Transverse colon (tissue), 4 donors: Measurements from ENCODE around the gene IP6K3. TPM values are rescaled to one million over a fixed set of nuclear protein-coding genes. Genes with fewer than 3 reads are reported as not detected.

Experiments
- DNase-seq: peaks from one replicate; pipeline ENCODE4 v3.0.0-alpha.2; 2019
- H3K27ac ChIP-seq, 4 donors: fragments of 200-600 bp; sonication (generic); 2 replicates each; pipeline ENCODE4 v1.5.1; 2016 to 2018; ENCODE audit warnings: inconsistent platforms in 4 of 4
- H3K27me3 ChIP-seq: fragments of 200-600 bp; sonication (generic); 2 replicates; pipeline ENCODE4 v1.5.1; 2017; ENCODE audit warnings: inconsistent platforms
- H3K36me3 ChIP-seq, 4 donors: fragments of 200-600 bp; sonication (generic); 2 replicates each; pipeline ENCODE4 v1.5.1; 2017 to 2019; ENCODE audit warnings: inconsistent platforms in 4 of 4
- H3K4me1 ChIP-seq, 4 donors: fragments of 200-600 bp; sonication (generic); 2 replicates each; pipeline ENCODE4 v1.5.1; 2017 to 2020; ENCODE audit warnings: inconsistent platforms in 4 of 4
- H3K4me3 ChIP-seq, 4 donors: fragments of 200-600 bp; sonication (generic); 1 replicate in 1 of 4; 2 replicates in 3 of 4; pipeline versions ENCODE4 v1.5.1 to v1.6.1; 2017 to 2019; ENCODE audit warnings: inconsistent platforms in 4 of 4
- H3K9me3 ChIP-seq, 2 donors: fragments of 200-600 bp; sonication (generic); 2 replicates each; pipeline ENCODE4 v1.5.1; 2017 to 2019; ENCODE audit warnings: inconsistent platforms in 2 of 2
- EP300 ChIP-seq: sonication (generic); formaldehyde crosslinking; IDR thresholded peaks from one replicate; pipeline ENCODE4 v1.6.1; 2017; ENCODE audit warnings: antibody characterized with exemption, low read depth
- POLR2A ChIP-seq: fragments of 450-650 bp; IDR thresholded peaks from one replicate; pipeline ENCODE4 v1.6.1; 2016; ENCODE audit warnings: antibody characterized with exemption, mild to moderate bottlenecking, moderate library complexity
- POLR2AphosphoS5 ChIP-seq, 3 donors: sonication (generic); formaldehyde crosslinking; IDR thresholded peaks; one replicate each; pipeline ENCODE4 v1.6.1; 2016; ENCODE audit warnings: antibody characterized with exemption in 3 of 3
- WGBS, 2 donors: methylation state at CpG; one replicate each; pipeline ENCODE4 v1.1.5; 2018; ENCODE audit warnings: low coverage in 1 of 2; 5-methylcytosine and 5-hydroxymethylcytosine counted together
- in situ Hi-C, 4 donors: fragments of 200-750 bp; cut with MboI; loops; one replicate each; pipeline versions ENCODE4 v1.15.0 to v1.15.1; 2017; ENCODE audit warnings: low sequenced_read_pairs in 3 of 4, low pct_ligation_motif_present in 1 of 4, low pct_unique_long_range_greater_than_20kb in 1 of 4
- intact Hi-C: fragments of 100-400 bp; cut with DNase I; formaldehyde crosslinking; loops from one replicate; pipeline ENCODE4 v1.15.1; 2023; ENCODE audit warnings: low total_unique reads
- total RNA-seq, 4 donors: library from RNA; depleted of rRNA; stranded (reverse); fragments of >200 nt; gene quantifications; one replicate each; pipeline ENCODE4 v1.1.0, GENCODE V29; 2016
- TF ChIP-seq, protein P1 (sequence below), 5 experiments: fragments of 200-600 bp in 3 of 5; fragments of 450-650 bp in 2 of 5; sonication (generic) in 3 of 5; IDR thresholded peaks; 1 replicate in 2 of 5; 2 replicates in 3 of 5; pipeline ENCODE4 v1.5.1; 2016 to 2017; ENCODE audit warnings: antibody characterized with exemption in 5 of 5, inconsistent platforms in 3 of 5, mild to moderate bottlenecking in 2 of 5, moderate library complexity in 1 of 5

Gene IP6K3
- total RNA-seq, 4 donors from 2014 or later, result 1.00 to 2.9 (median 1.9) TPM; not detected in 1

DNA sequence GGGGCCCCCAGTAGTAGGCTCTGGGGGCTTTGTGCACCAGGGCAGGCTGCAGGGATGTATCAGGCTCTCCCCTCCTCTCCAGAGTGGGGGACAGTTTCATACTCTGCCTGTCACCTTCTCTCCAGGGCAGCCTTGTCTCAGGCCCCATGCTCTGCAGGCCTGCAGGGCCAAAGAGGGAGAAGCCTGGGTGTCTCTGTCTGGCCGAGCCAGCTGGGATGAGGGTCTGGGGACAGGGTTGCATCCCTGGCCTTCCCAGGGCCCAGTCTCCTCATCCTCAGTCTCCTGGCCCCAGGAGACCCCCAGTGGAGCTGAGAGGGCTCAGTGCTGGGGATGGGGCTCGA lies 14.8 kb upstream of the IP6K3 start:
- peaks cover 4 to 28% (median 10%) of the 10 kb centered on the region in 4 donors for H3K4me1 ChIP-seq
- no peak overlapping the region for H3K4me3 ChIP-seq
- H3K9me3 ChIP-seq, result no peaks in the 10 kb centered on the region
- 67% methylated on average over 1 of the region's 2 CpGs; no CpG with 5 or more reads in 1 of the 2 donors for WGBS, 2 donors
- TF ChIP-seq POLR2AphosphoS5 (IDR thresholded peaks at IDR 0.05) (no peak), EP300 (no peak), POLR2A (no peak)
- TF ChIP-seq, protein P1, sequence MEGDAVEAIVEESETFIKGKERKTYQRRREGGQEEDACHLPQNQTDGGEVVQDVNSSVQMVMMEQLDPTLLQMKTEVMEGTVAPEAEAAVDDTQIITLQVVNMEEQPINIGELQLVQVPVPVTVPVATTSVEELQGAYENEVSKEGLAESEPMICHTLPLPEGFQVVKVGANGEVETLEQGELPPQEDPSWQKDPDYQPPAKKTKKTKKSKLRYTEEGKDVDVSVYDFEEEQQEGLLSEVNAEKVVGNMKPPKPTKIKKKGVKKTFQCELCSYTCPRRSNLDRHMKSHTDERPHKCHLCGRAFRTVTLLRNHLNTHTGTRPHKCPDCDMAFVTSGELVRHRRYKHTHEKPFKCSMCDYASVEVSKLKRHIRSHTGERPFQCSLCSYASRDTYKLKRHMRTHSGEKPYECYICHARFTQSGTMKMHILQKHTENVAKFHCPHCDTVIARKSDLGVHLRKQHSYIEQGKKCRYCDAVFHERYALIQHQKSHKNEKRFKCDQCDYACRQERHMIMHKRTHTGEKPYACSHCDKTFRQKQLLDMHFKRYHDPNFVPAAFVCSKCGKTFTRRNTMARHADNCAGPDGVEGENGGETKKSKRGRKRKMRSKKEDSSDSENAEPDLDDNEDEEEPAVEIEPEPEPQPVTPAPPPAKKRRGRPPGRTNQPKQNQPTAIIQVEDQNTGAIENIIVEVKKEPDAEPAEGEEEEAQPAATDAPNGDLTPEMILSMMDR (IDR thresholded peaks at IDR 0.05), result no peak
- peak overlapping the region in 3 of 4 donors; percentile 44 to 49 (median 44) for H3K27ac ChIP-seq
- no peaks in the 10 kb centered on the region for H3K36me3 ChIP-seq
- intact Hi-C loops (no loop called here), in situ Hi-C loops (loop anchor here in 3 of 4 donors (10.0 to 25.0 kb wide), 4 partner anchors 263 to 401 kb away; no protein-coding TSS in a partner anchor)
- no peaks in the 10 kb centered on the region for H3K27me3 ChIP-seq
- no peak for DNase-seq

DNA sequence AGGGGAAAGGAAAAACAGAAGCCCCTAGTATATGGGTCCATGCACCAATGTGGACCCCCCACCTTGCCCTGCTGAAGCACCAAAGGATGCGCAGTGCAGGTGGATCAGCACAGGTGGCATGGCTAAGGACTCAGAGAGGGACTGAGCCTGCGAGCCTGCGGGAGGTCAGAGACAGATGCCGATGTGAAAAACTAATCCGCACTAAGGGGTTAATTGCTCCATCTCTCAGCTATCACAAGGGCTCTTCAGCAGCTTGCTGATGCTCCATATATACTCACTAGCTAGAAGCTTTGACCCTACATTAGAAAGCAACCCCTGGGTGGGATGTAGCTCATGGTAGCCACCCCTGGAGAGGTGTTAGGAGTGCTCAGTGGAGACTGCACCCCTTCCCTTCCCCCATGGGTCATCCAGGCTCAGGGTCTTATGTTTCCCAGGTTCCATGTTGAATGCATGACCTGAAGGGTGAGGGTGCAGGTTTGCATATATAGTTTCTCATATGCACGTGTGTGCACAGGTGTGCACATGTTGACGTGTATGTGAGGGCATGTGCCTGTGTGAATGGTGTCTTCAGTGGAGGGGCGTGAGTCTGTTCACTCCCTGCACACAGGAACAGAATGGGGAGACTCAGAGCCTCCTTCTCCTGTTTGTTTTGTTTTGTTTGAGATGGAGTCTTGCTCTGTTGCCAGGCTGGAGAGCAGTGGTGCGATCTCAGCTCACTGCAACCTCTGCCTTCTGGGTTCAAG lies 13.4 kb upstream of the IP6K3 start:
- TF ChIP-seq, protein P1 (IDR thresholded peaks at IDR 0.05), result no peak
- no peak for TF ChIP-seq POLR2A
- TF ChIP-seq POLR2AphosphoS5 (IDR thresholded peaks at IDR 0.05), result no peak
- Histone ChIP-seq H3K27me3 (no peaks in the 10 kb centered on the region), H3K4me1 (peaks cover 4 to 28% (median 10%) of the 10 kb centered on the region in 4 donors), H3K36me3 (no peaks in the 10 kb centered on the region), H3K4me3 (no peak overlapping the region), H3K27ac (no peak overlapping the region), H3K9me3 (no peaks in the 10 kb centered on the region)
- DNase-seq, result no peak
- in situ Hi-C loops (loop anchor here in 3 of 4 donors (10.0 to 25.0 kb wide), 4 partner anchors 265 to 402 kb away; no protein-coding TSS in a partner anchor), intact Hi-C loops (no loop called here)
- WGBS, 2 donors, result 70 to 84% methylated on average over 4 to 9 of the region's 9 CpGs

DNA sequence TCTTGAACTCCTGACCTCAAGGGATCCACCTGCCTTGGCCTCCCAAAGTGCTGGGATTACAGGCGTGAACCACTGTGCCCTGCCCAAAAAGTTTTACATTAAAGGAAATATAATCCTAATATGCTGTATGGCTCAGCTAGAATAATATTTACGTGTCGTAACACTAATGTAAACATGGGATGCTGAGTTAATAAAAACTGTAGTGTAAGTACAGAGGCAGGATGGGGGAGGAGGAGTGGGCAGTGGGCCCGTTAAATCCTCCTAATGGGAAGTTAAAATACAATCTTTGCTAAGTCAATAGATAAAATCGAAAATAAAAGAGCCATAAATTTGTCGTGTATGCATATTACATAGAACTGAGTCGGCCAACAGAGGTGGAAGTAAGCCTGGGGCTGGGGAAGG lies 12.1 kb upstream of the IP6K3 start:
- intact Hi-C loops, result no loop called here
- Histone ChIP-seq H3K9me3 (no peaks in the 10 kb centered on the region), H3K36me3 (no peaks in the 10 kb centered on the region), H3K4me1 (peaks cover 4 to 28% (median 10%) of the 10 kb centered on the region in 4 donors), H3K27me3 (no peaks in the 10 kb centered on the region), H3K4me3 (no peak overlapping the region), H3K27ac (peak overlapping the region in 1 of 4 donors; percentile 36)
- 40 to 42% methylated on average over 6 to 7 of the region's 7 CpGs for whole genome bisulfite sequencing, 2 donors
- TF ChIP-seq, protein P1 (IDR thresholded peaks at IDR 0.05), result no peak
- no peak for DNase-seq
- in situ Hi-C loops, result loop anchor here in 1 of 4 donors (25.0 kb wide), 2 partner anchors 278 to 403 kb away; no protein-coding TSS in a partner anchor

- Histone ChIP-seq H3K9me3 (no peaks in the 10 kb centered on the region), H3K4me3 (no peak overlapping the region), H3K27ac (no peak overlapping the region), H3K4me1 (peaks cover 4 to 28% (median 10%) of the 10 kb centered on the region in 4 donors), H3K27me3 (no peaks in the 10 kb centered on the region), H3K36me3 (no peaks in the 10 kb centered on the region)
- intact Hi-C loops, result no loop called here
- TF ChIP-seq POLR2AphosphoS5 (IDR thresholded peaks at IDR 0.05) (no peak), EP300 (no peak)
- in situ Hi-C loops, result loop anchor here in 1 of 4 donors (25.0 kb wide), 2 partner anchors 279 to 404 kb away; no protein-coding TSS in a partner anchor
- 90 to 95% methylated on average over 6 to 10 of the region's 10 CpGs for WGBS, 2 donors
- no peak for DNase-seq
Observed at GRCh38 chr6:33757906-33758305, 11.2 kb upstream of the IP6K3 start.
